Hepatocyte (in vitro differentiated cells): ENCODE results near the gene PVALEF. TPM values are rescaled to one million over a fixed set of nuclear protein-coding genes. Genes with fewer than 3 reads are reported as not detected.

Experiments
- DNase-seq: peaks from one replicate; pipeline ENCODE4 v3.0.0-alpha.2; 2016; ENCODE audit warnings: low spot score
- H2AFZ ChIP-seq: fragments of 200-600 bp; sonication (generic); 2 replicates; pipeline ENCODE4 v1.6.0; 2016; ENCODE audit warnings: antibody characterized with exemption, mild to moderate bottlenecking
- H3K27ac ChIP-seq: fragments of 200-600 bp; sonication (generic); 2 replicates; pipeline ENCODE4 v1.5.1; 2016; ENCODE audit warnings: mild to moderate bottlenecking
- H3K27me3 ChIP-seq: fragments of 200-600 bp; sonication (generic); 2 replicates; pipeline ENCODE4 v1.6.1; 2016
- H3K36me3 ChIP-seq: fragments of 200-600 bp; sonication (generic); replicated peaks from 2 replicates; pipeline ENCODE4 v1.5.1; 2016; ENCODE audit warnings: low read depth; ENCODE audit not compliant: insufficient read depth
- H3K4me1 ChIP-seq: fragments of 200-600 bp; sonication (generic); 2 replicates; pipeline ENCODE4 v1.5.1; 2016; ENCODE audit warnings: mild to moderate bottlenecking, moderate library complexity; ENCODE audit not compliant: insufficient read depth
- H3K4me2 ChIP-seq: fragments of 200-600 bp; sonication (generic); 2 replicates; pipeline ENCODE4 v1.6.0; 2016
- H3K4me3 ChIP-seq: fragments of 200-600 bp; sonication (generic); 2 replicates; pipeline ENCODE4 v1.5.1; 2016; ENCODE audit warnings: mild to moderate bottlenecking
- H3K79me2 ChIP-seq: fragments of 200-600 bp; sonication (generic); 2 replicates; pipeline ENCODE4 v1.6.0; 2017; ENCODE audit warnings: mild to moderate bottlenecking
- H3K9me2 ChIP-seq: fragments of 200-600 bp; sonication (generic); replicated peaks from 2 replicates; pipeline ENCODE4 v1.6.0; 2017; ENCODE audit warnings: mild to moderate bottlenecking; ENCODE audit not compliant: insufficient read depth
- H3K9me3 ChIP-seq: fragments of 200-600 bp; sonication (generic); 2 replicates; pipeline ENCODE4 v1.5.1; 2016; ENCODE audit warnings: low read depth, mild to moderate bottlenecking
- H4K20me1 ChIP-seq: fragments of 200-600 bp; sonication (generic); 2 replicates; pipeline ENCODE4 v1.6.0; 2016; ENCODE audit warnings: mild to moderate bottlenecking; ENCODE audit not compliant: insufficient read depth, poor library complexity, severe bottlenecking
- CTCF ChIP-seq: fragments of 200-600 bp; sonication (generic); IDR thresholded peaks from 2 replicates; pipeline ENCODE4 v1.5.1; 2016; ENCODE audit warnings: antibody characterized with exemption, mild to moderate bottlenecking; ENCODE audit not compliant: poor library complexity
- EZH2 ChIP-seq: fragments of 200-600 bp; sonication (generic); IDR thresholded peaks from 2 replicates; pipeline ENCODE4 v1.6.1; 2016; ENCODE audit warnings: antibody characterized with exemption, mild to moderate bottlenecking, borderline replicate concordance
- EZH2phosphoT487 ChIP-seq: fragments of 200-600 bp; sonication (generic); IDR thresholded peaks from one replicate; pipeline ENCODE4 v1.6.1; 2018; ENCODE audit warnings: antibody characterized with exemption, mild to moderate bottlenecking, low read depth, moderate library complexity; ENCODE audit not compliant: unreplicated experiment, severe bottlenecking
- WGBS: methylation state at CpG from one replicate; pipeline ENCODE4 v1.1.6; 2016; ENCODE audit warnings: low lambda C conversion rate; ENCODE audit errors: missing lambda C conversion rate; 5-methylcytosine and 5-hydroxymethylcytosine counted together
- polyA plus RNA-seq: library from polyadenylated mRNA; unstranded; fragments of >200 nt; fragmentation: Nextera tagmentation; extraction: Ambion mirVana; gene quantifications from 2 replicates; pipeline ENCODE4 v1.2.1, GENCODE V29; 2016
- total RNA-seq: library from RNA; depleted of rRNA; stranded (reverse); fragments of >200 nt; gene quantifications from 2 replicates; pipeline ENCODE4 v1.2.3, GENCODE V29; 2014

PVALEF gene
- total and polyA plus RNA-seq, 2 experiments from 2014 or later: 0.15 TPM; not detected in 1

- peaks cover 8% of the 10 kb centered on the region for H3K4me1 ChIP-seq
- H2AFZ ChIP-seq: no peak overlapping the region
- H3K79me2 ChIP-seq: no peaks in the 10 kb centered on the region
- H3K4me3 ChIP-seq: no peak overlapping the region
- no peak overlapping the region for H3K27ac ChIP-seq
- H4K20me1 ChIP-seq: no peaks in the 10 kb centered on the region
- WGBS: 96% methylated on average over 14 of the region's 15 CpGs
- no peaks in the 10 kb centered on the region for H3K9me3 ChIP-seq
- no peaks in the 10 kb centered on the region for H3K36me3 ChIP-seq
- H3K27me3 ChIP-seq: no peaks in the 10 kb centered on the region
- no peak for TF ChIP-seq EZH2phosphoT487
- no peak for TF ChIP-seq CTCF
- TF ChIP-seq EZH2: no peak
- H3K9me2 ChIP-seq: no peaks in the 10 kb centered on the region
- H3K4me2 ChIP-seq: no peak overlapping the region
- DNase-seq: no peak
Observed at GRCh38 chr17:81138083-81138482, 27.2 kb upstream of the PVALEF start.

- H3K4me2 ChIP-seq: no peak overlapping the region
- H3K9me2 ChIP-seq: no peaks in the 10 kb centered on the region
- H3K36me3 ChIP-seq: no peaks in the 10 kb centered on the region
- DNase-seq: no peak
- no peaks in the 10 kb centered on the region for H3K9me3 ChIP-seq
- H3K27ac ChIP-seq: no peak overlapping the region
- TF ChIP-seq CTCF: no peak
- no peak for TF ChIP-seq EZH2
- TF ChIP-seq EZH2phosphoT487: no peak
- 98% methylated on average over 24 of the region's 25 CpGs for WGBS
- no peaks in the 10 kb centered on the region for H3K27me3 ChIP-seq
- no peaks in the 10 kb centered on the region for H4K20me1 ChIP-seq
- no peak overlapping the region for H3K4me3 ChIP-seq
- H3K79me2 ChIP-seq: no peaks in the 10 kb centered on the region
- peaks cover 5% of the 10 kb centered on the region for H3K4me1 ChIP-seq
- no peak overlapping the region for H2AFZ ChIP-seq
Observed at GRCh38 chr17:81138500-81138899, 26.8 kb upstream of the PVALEF start.

GRCh38 chr17:81139428-81139827 is 25.9 kb upstream of the PVALEF start:
- 86% methylated on average over 8 of the region's 8 CpGs for WGBS
- DNase-seq: no peak
- H3K79me2 ChIP-seq: no peaks in the 10 kb centered on the region

More at GRCh38 chr17:81139428-81139827, 25.9 kb upstream of the PVALEF start:
- H3K9me2 ChIP-seq: no peaks in the 10 kb centered on the region
- H3K36me3 ChIP-seq: no peaks in the 10 kb centered on the region
- no peak overlapping the region for H2AFZ ChIP-seq
- H3K9me3 ChIP-seq: no peaks in the 10 kb centered on the region
- no peaks in the 10 kb centered on the region for H3K27me3 ChIP-seq
- no peak overlapping the region for H3K27ac ChIP-seq
- no peak overlapping the region for H3K4me3 ChIP-seq
- no peaks in the 10 kb centered on the region for H4K20me1 ChIP-seq
- H3K4me2 ChIP-seq: no peak overlapping the region
- H3K4me1 ChIP-seq: peaks cover 5% of the 10 kb centered on the region
- TF ChIP-seq EZH2 (no peak), CTCF (no peak), EZH2phosphoT487 (no peak)
